Ectodermal cell (in vitro differentiated cells): Measurements from ENCODE around the gene SGPL1.

Source experiments
- H3K27ac ChIP-seq: 2 replicates; pipeline ENCODE4 v1.7.0; 2013; ENCODE audit warnings: mild to moderate bottlenecking, low read depth, low read length; ENCODE audit not compliant: insufficient read depth, poor library complexity, severe bottlenecking
- H3K27me3 ChIP-seq: 2 replicates; pipeline ENCODE4 v1.7.0; 2013; ENCODE audit warnings: mild to moderate bottlenecking, low read length; ENCODE audit not compliant: insufficient read depth, control insufficient read depth, poor library complexity, severe bottlenecking
- H3K36me3 ChIP-seq: one replicate; pipeline ENCODE4 v1.7.0; 2013; ENCODE audit warnings: low read length; ENCODE audit not compliant: control insufficient read depth, insufficient read depth
- H3K4me1 ChIP-seq: one replicate; pipeline ENCODE4 v1.7.0; 2013; ENCODE audit warnings: low read length; ENCODE audit not compliant: control insufficient read depth, insufficient read depth
- H3K4me3 ChIP-seq: 2 replicates; pipeline ENCODE4 v1.7.0; 2013; ENCODE audit warnings: low read depth, low read length, control low read depth; ENCODE audit not compliant: insufficient read depth
- H3K9me3 ChIP-seq: 2 replicates; pipeline ENCODE4 v1.7.0; 2013; ENCODE audit warnings: mild to moderate bottlenecking, low read length, moderate library complexity; ENCODE audit not compliant: control insufficient read depth
- WGBS, 2 experiments: methylation state at CpG; one replicate each; pipeline ENCODE4 v1.1.7; 2013; ENCODE audit warnings: missing lambda C conversion rate in 2 of 2; 5-methylcytosine and 5-hydroxymethylcytosine counted together

The SGPL1 gene

DNA sequence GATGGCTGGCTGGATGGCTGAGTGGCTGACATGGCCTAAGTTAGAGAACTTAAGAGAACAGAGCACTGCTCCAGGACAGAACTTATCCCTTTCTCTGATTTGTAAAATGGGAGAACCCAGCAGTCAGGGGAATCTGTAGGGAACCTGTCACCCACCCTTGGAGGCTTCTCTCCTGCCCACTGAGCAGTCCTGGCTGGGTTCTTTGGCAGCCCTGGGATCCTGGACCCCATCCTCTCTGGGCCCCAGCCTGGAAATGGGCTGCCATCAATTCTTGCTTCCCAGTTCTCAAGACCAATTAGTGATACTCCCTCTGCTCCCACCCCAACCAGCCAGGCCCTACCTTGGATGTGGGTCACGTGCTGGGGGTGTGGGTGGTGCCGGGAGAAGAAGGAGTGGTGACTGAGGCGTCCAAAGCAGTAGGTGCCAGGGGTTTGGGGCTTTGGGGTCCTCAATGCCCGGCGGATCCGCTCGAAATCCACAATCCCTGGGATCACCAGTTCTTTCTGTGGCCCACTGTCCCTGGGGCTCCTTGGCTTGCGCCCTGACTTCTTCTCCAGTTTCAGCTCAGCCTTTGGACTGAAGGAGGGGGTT is 34.2 kb upstream of the SGPL1 start:
- WGBS, 2 experiments = 95% methylated on average over 8 of the region's 8 CpGs
- no peaks in the 10 kb centered on the region for H3K4me1 ChIP-seq
- no peaks in the 10 kb centered on the region for H3K9me3 ChIP-seq
- no peaks in the 10 kb centered on the region for H3K27me3 ChIP-seq
- H3K4me3 ChIP-seq = no peak overlapping the region
- no peak overlapping the region for H3K27ac ChIP-seq
- no peaks in the 10 kb centered on the region for H3K36me3 ChIP-seq

DNA sequence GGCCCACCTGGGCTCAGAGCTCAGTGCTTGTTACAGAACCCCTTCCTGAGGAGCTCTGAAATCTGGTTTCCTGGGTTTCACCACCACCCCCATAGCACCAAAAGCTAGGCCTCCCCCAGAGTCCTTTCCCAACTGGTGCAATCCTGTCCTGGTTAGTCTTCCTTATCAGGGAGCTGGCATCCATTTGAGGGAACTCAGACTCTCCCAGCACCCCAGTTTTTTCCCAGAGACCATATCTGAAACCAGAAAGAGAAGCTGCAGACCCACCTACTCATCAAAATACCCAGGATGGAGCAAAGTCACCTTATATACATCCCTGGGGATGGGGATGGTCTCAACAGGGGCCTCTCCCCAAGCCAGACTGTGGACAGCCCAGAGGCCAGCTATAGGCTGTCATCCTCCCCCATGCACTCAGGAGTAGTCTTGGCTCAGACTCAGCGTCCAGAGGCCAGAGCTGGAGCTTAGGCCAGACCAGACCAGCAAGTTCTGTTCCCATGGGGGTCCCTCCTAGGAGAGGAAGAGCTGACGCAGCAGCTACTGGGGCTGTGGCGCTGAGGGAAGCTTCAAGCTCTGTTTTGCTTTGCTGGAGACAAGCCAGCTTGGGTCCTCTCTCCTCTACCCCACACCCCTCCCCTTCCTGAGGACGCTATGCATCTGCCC is 33.5 kb upstream of the SGPL1 start:
- H3K27me3 ChIP-seq = no peaks in the 10 kb centered on the region
- no peak overlapping the region for H3K27ac ChIP-seq
- H3K4me3 ChIP-seq = no peak overlapping the region
- H3K4me1 ChIP-seq = no peaks in the 10 kb centered on the region
- H3K9me3 ChIP-seq = no peaks in the 10 kb centered on the region
- H3K36me3 ChIP-seq = no peaks in the 10 kb centered on the region
- WGBS, 2 experiments = 91 to 92% methylated on average over 4 of the region's 4 CpGs

DNA sequence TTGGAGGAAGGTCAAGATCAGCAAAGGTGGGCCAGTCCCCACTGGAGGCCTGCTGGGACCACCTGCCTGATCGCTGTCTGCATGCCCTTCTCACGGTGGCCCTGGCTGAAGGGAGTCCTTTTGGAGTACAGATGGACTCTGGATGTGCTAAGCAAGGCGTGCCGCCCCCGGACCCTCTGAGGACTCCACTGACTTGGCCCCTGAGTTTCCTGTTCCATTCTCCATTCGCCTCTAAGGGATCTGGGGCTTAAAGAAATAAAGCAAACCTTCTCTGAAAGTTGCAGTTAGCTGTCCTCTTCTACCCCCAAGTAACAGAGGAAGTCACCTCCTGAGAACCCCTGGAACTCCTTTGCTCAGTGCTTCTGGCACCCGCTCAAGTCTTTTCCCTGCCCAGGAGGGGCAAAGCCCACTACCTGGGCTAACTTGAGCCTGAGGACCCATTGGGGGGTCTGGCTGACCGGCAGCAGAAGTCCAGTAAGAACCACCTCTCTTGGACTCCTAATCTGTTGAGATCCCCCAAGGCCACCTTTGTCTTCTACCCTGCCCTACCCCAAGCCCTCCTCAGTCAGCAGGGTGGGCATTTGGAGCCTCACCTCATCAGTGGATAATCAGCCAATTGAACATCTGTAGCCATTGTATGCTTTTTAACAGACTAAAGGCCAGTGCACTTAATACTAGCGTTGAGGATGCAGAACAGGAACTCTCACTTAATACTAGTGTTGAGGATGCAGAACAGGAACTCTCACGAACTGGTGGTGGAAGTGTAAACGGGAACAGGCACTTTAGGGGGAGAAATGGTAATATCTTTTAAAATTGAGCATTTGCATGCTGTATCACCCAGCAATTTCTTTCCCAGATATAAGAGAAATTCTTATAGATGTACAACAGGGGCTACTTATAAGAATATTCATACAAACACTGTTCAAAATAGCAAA is 32.7 kb upstream of the SGPL1 start:
- Histone ChIP-seq H3K9me3 (no peaks in the 10 kb centered on the region), H3K27me3 (no peaks in the 10 kb centered on the region), H3K27ac (no peak overlapping the region), H3K4me1 (no peaks in the 10 kb centered on the region), H3K36me3 (no peaks in the 10 kb centered on the region), H3K4me3 (no peak overlapping the region)
- 93 to 94% methylated on average over 10 to 11 of the region's 11 CpGs for WGBS, 2 experiments

DNA sequence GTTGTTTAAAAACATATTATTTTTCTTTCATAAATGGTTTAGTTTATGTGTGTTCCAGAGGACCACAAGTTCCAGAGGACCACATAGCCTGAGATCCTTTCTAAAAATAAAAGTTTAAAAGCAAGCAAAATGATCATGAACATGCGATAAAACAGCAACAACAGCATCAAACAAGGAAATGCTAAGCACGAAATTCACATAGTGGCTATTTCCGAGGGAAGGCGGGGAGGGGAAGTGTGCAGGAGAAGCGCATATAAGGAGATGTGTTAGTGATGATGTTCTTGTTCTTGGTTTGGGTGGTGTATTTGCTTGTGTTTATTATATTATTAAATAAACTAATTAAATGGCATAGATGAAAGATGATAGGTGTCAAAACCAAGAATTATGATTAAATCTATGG is 31.7 kb upstream of the SGPL1 start:
- Histone ChIP-seq H3K9me3 (no peaks in the 10 kb centered on the region), H3K36me3 (no peaks in the 10 kb centered on the region), H3K27ac (no peak overlapping the region), H3K4me3 (no peak overlapping the region), H3K27me3 (no peaks in the 10 kb centered on the region), H3K4me1 (no peaks in the 10 kb centered on the region)
- 96 to 98% methylated on average over 5 of the region's 5 CpGs for WGBS, 2 experiments

GRCh38 chr10:70784471-70784870 is 31.3 kb upstream of the SGPL1 start:
- H3K27me3 ChIP-seq = no peaks in the 10 kb centered on the region

DNA sequence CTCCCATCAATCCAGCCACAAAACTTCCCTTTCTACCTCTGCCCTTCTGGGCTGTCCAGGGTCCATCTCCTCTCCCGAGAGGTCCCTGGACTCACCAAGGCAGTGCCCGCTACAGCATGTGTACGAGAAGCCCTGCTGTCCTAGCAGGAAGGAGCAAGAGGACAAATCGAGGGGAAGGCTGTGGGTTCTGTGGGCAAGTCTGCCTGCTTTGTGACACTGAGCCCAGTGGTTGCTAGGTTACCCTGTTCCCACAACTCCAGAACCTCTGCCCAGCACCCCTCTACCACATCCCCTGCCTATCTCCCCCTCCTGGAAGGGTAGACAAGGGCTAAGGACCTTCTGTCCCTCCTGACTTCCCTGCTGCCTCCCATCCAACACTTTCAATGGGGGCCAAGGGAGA is 30.6 kb upstream of the SGPL1 start, which contains the start of gene TBATA:
Gene TBATA, minus strand, starts transcription at position 188 of the 400 bp plus-strand sequence. CDS start 1,998 bp downstream, outside the sequence.
- Histone ChIP-seq H3K4me1 (no peaks in the 10 kb centered on the region), H3K27ac (no peak within 1 kb of the TSS), H3K36me3 (no peaks in the 10 kb centered on the region), H3K4me3 (no peak within 1 kb of the TSS), H3K27me3 (no peaks in the 10 kb centered on the region), H3K9me3 (no peaks in the 10 kb centered on the region)
- WGBS, 2 experiments = 87 to 96% methylated on average over 4 of the region's 4 CpGs

More at GRCh38 chr10:70784471-70784870, 31.3 kb upstream of the SGPL1 start:
- Histone ChIP-seq H3K4me1 (no peaks in the 10 kb centered on the region), H3K36me3 (no peaks in the 10 kb centered on the region), H3K27ac (no peak overlapping the region), H3K4me3 (no peak overlapping the region), H3K9me3 (no peaks in the 10 kb centered on the region)
- 92% methylated on average over 2 of the region's 2 CpGs for WGBS, 2 experiments

- Histone ChIP-seq H3K27me3 (no peaks in the 10 kb centered on the region), H3K4me1 (no peaks in the 10 kb centered on the region), H3K27ac (no peak overlapping the region), H3K4me3 (no peak overlapping the region), H3K36me3 (no peaks in the 10 kb centered on the region), H3K9me3 (no peaks in the 10 kb centered on the region)
- 71 to 85% methylated on average over 3 to 5 of the region's 5 CpGs for WGBS, 2 experiments
These were observed 28.8 kb upstream of the SGPL1 start for GRCh38 chr10:70786799-70787415.

DNA sequence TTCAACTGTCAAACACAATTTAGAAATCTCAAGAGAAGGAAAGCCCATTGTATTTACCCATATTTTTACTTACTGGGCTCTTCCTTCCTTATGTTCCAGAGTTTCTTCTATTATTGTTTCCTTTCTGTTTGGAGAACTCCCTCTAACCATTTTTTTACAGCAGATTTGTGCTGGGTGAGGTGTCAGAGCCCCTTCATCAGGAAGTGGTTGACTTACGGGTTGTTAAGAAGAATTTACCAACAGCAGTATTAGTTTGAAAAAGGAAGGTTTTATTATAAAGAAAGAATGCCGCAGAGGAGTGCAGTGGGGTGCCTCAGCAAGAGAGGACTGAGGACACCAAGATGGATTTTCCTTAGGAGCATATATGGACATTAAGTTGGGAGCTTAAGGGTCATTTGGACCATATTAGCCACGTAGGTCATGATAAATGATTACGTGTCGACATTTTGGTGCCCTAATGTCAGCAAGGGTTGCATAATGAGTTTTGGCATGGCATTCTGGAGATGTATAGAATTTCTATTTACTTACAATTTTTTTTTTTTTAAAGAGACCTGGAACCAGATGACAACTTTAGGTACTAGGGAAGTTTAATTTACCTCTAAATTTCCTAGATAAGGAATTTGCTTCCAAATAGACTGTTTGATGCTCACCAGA is 24.2 kb upstream of the SGPL1 start:
- H3K4me3 ChIP-seq = no peak overlapping the region
- no peaks in the 10 kb centered on the region for H3K4me1 ChIP-seq
- H3K36me3 ChIP-seq = no peaks in the 10 kb centered on the region
- no peak overlapping the region for H3K27ac ChIP-seq
- peaks cover 3% of the 10 kb centered on the region for H3K27me3 ChIP-seq
- no peaks in the 10 kb centered on the region for H3K9me3 ChIP-seq
- WGBS, 2 experiments = 93 to 94% methylated on average over 5 of the region's 5 CpGs

- Histone ChIP-seq H3K9me3 (no peaks in the 10 kb centered on the region), H3K4me3 (no peak overlapping the region), H3K4me1 (no peaks in the 10 kb centered on the region), H3K36me3 (no peaks in the 10 kb centered on the region), H3K27me3 (peaks cover 3% of the 10 kb centered on the region), H3K27ac (no peak overlapping the region)
- WGBS, 2 experiments = 94 to 100% methylated on average over 1 of the region's 1 CpG
These were observed 20.1 kb upstream of the SGPL1 start for GRCh38 chr10:70795613-70796012.
